DMS114 treated with DMSO at 0.1 percent for 48 hours (cell line): ENCODE results near the gene SLC9A3.
"Not testable (repeated sequence)": the region's sequence is repeated elsewhere in the genome, so short reads cannot be mapped to it uniquely, and the experiment has no call there.

Experiments
- DNase-seq: peaks from one replicate; lab custom pipeline; 2025; ENCODE audit not compliant: unreplicated experiment; lab: John Stamatoyannopoulos, UW

Gene SLC9A3

DNA sequence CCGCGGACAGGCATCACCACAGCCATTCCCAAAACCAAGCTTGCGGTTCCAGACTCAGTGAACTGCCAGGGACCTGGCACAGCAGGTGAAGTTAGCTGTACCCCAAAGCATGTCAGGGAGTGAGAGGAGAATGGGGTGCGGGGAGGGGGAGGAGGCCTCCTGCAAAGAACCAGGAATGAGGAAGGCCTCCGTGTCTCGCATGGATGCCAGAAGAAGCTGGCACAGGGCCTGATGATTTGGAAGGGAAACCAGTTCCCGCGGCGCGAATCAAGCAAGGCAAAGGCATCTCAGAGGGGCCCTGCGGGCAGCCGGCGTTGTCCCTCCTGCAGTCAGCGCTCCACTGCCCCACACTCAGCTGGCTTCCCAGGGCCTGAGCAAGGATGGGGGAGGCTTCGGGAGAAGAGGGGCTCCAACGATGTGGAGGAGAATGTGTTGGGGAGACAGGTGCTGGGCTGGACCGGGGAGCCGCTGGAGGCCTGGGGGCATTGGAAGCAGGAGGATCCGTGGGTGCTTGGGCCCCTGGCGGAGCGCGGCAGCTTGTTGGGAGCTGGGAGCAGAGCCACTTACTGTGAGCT, 14.6 kb downstream of the SLC9A3 start:
- no peak for DNase-seq

DNA sequence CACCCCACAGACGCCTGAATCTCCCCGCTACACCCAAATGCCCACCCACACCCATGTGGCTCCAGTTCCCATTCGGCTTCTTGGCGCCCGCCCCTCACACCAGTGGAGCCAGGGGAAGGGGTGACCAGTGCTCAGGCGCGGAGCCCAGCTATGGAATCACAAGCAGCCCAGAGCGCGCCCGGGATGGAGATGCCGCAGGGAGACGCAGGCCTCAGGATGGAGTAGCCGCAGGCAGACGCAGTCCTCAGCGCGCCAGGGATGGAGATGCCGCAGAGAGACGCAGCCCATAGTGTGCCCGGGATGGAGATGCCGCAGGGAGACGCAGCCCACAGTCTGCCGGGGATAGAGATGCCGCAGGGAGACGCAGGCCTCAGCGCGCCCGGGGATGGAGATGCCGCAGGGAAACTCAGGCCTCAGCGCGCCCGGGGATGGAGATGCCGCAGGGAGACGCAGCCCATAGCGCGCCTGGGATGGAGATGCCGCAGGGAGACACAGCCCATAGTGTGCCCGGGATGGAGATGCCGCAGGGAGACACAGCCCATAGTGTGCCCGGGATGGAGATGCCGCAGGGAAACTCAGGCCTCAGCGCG, 16.2 kb downstream of the SLC9A3 start:
- not testable (repeated sequence) for DNase-seq

DNA sequence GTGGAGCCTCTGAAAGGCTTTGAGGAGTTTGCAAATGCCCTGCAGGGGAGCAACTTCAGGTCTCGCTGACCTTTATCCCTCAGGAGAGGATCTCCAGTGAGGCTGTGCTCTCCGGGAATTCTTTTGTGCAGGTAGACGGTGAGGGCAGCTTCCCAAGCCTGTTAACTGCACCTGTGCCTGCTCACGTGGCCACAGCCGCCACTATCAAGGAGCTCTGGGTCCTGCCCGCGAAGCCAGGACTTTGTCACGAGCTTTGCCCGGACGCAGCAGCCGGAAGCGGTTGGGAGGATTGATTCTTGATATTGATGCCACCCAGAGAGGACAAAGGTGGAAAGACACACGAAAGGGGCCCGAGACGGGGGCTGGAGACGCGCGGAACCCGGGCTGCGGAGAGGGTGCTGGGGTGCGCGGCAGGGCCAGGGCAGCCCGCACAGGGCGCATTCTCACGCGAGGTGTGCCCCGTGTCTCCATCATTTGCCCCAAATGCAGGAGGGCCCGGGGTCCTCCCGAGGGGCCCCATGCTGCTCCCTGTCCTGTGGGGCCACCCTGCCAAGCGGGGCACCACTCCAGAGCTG, 18.2 kb downstream of the SLC9A3 start:
- no peak for DNase-seq

DNA sequence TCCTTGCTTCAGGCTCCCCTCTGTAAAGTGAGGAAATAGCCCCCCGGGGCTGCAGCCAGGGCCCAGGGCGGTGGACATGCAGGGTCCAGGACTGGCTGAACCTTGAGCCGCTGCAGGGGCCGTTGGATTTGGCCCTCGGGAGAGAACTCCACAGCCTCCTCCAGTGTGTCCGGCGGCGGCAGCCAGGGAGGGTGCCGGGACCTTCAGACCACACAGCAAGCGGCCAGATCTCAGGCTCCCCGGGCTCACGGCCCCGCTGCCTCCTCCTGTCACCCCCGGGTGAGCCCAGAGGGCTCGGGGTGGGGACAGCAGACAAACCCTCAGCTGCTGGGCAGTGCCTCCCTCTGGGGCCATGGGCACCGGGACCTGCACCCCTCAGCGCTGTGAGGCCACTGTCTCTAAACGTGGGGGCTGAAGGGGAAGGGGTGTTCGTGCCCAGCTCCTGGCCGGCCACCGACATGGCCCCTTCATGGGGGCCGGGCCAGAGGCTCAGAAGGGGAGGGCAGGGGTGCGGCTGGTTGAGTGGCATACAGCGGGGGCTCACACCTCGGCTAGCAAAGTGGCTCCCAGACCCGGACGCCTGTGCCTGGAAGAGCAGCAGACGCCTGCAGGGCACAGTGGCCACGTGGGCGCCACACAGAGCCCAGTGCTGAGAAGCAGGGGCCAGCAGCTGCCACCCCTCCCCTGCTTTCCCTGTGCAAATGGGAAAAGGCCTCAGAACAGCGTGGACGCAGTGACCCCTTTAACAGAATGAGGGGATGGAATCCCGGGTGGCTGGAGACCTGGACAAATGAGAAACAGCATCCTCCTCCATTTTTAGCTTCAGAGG, 19.7 kb downstream of the SLC9A3 start:
- DNase-seq, result no peak

DNA sequence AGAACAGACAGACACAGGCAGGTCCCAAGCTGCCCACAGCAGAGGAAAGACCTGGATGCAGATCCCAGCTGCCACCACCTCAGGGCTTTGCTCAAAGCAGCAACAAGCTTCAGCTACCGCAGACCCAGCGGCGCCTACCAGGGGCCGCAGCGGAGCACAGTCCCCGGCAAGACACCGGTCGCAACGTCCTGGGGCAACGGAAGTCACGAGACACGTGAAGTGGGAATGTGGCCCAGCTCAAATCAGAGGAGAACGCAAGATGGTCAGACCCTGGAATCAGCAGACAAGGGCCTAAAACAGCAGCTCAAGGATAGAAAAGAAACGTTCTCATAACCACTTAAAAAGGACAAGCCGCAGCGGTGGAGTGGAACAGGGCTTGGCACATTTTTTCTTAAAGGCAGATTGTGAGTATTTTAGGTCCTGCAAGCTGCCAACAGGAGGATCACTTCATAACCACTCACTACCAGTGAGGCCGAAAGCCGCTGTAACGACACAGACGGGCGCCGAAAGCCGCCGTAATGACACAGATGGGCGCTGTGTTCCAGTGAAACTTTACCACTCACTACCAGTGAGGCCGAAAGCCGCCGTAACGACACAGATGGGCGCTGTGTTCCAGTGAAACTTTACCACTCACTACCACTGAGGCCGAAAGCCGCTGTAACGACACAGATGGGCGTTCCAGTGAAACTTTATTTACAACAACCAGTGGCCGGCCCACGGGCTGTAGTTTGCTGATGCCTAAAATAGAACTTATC, 21.7 kb downstream of the SLC9A3 start:
- no peak for DNase-seq

DNA sequence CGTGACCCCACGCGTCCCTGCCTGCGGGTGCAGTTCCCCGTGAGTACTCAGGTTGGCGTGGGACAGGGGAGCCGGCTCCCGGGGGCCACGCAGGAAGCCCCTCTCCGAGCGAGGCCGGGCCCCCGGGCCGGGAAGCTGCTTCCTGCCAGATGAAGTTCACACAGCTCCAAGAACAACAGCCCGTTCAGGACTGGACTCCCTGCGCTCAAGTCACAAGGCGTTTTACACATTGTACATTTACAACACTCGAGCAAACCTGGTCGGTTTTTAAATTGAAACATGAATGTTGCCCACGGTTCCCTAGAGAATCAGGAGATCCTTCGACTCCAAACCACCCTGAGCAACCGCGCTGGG, 22.4 kb downstream of the SLC9A3 start:
- no peak for DNase-seq

DNA sequence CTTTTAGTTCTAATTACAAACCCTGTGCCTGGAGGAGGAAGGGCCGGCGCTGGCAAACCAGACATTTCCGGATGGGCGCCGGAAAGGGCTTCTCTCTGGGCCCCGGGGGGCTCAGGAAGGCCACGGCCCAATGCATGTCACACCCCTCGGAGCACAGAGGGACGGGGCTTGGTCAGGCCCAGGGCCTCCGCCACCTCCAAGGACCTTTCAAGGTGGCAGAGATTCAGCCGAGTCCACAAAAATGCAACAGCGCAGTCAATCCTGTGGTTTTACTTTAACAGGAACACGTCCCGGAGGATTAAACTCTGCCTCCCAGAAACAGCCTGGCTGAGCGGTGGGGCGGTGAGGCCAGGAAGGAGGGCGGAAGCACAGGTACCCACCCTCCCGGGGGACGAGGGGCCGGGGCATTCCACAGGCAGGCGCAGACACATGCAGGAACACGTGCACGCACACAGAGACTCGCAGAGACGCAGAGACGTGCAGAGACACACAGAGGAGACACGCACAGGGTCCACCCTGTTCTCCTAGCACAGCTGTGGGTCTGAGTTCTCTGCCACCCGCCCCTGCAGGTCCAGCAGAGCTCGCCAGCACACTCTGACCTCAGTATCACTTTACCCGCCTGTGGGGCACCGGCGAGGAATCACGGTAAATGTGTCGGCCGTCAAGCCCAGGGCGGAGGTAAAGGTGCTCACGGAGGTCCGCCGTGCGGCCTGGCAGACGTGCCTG, 23.0 kb downstream of the SLC9A3 start:
- DNase-seq, result no peak

DNA sequence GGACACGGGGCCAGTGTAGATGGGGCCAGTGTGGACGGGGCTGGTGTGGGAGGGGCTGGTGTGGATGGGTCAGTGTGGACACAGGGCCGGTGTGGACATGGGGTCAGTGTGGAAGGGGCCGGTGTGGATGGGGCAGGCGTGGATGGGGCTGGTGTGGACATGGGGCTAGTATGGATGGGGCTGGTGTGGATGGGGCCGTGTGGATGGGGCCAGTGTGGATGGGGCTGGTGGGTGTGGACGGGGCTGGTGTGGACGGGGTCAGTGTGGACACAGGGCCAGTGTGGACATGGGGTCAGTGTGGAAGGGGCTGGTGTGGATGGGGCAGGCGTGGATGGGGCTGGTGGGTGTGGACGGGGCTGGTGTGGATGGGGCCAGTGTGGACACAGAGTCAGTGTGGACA, 23.8 kb downstream of the SLC9A3 start:
- no peak for DNase-seq

DNA sequence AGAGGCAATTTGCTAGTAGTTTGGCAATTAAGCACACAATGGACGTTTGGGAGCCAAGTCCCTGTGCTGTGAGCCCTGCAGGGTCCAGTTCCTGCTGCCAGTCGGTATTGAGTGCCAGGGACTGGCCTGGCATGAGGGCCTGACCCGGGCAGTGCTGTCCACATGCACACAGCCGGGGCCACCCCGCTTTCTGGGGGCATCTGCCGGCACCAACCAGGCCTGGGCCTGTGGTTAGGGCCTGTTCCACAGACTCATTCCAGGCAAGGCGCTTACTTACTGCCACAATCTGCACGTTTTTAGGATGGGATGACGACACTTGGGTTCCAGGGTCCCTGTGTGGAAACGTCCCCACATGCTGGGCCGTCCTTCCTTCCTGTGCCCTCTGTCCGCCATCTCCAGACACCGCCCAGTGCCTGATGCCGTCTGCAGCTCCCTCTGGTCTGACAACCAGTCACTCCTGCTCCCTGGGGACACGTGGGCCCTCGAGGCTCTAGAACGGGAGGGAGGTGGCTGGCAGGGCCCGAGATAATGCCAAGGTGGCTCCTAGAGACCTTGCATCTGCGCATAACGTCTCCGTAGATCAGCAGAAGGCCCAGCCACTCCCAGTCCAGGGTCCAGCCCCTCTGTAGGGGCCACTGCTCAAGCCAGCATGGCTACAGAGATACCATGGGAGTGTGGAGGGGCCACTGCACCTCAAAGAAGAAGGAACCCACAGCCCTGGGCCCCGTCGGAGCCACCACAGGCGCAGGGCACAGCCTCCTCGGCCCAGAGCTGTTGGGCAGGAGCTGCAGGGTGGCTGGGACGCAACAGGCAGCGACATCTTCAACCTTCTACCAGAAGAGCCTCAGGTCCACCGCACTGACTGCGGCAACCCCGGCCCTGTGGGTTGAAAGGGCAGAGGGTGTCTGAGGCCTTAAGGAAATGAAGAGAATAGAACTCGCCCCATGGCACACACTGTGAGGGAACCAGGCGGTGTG, 24.7 kb downstream of the SLC9A3 start:
- DNase-seq, result no peak

DNA sequence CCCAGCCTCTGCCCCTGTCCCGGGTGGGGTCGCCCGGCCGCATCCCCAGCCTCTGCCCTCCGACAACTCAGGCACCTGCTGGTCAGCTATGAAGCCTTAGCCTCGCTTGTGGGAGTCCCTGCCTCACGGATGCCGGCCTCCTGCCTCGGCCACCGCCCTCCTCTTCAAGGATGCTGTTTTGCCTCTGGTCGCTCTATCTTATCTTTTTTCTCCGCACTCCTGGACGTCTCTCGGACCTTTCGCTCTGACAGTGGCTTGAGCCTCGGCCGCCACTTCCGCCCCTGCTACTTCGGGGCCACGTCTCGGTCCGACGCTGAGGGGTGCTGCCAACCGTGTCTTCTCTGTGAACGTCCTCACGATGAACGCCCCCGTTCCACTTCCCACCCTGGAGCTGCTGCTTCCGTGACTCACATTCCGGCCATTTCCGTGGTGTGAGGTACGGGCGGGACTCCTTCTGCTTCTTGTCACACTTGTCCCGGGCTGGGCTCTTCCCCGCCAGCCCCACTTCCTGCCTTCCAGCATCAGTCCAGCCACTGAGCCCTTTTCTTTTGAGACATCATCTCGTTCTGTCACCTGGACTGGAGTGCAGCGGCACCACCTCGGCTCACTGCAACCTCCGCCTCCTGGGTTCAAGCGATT, 26.3 kb downstream of the SLC9A3 start:
- no peak for DNase-seq

DNA sequence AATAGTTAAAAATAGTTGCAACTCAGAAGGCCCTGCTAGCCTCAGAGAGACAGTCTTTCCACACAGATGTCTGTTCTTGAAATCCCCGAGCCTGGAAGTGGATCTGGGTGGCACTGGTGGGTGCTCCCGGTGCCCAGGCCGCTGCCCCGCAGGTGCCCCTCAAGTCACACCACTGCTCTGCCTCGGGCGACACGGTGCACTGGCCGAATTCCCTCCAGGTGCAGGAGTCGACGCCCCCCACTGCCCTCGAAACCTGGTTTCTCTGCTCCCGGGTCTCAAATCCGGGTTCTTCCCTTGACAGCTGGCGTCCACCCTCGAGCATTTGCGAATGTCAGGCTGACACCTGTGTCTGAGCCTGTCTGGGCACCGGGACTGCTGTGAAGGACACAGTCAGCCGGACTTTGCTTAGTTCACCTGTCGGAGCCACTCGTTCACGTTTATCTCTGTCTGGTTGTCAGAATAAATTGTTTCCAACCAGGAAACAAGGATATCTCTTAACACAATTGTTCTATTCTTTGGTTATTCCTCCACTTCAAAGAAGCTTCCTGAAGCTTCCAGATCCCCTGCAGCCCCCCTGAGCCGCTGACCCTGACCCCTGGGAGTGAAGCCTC, 27.1 kb downstream of the SLC9A3 start:
- no peak for DNase-seq

DNA sequence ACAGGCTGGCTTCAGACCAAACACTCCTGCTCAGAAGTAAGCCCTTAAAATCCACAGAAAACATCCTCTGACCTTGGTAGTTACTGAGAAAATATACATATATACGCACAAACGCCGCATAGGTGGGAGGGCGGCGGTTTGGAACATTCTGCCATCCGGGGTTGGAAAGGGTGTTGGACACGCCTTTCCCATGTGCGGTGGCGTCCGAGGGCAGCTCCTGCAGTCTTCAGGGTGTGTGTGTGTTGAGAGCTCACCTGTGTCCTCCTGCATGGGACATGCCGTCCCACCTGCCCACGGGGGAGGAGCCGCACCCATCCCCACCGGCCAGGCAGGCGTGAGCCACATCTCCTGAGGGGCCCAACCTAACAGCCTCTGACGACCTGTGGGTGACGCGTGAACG, 28.2 kb downstream of the SLC9A3 start:
- no peak for DNase-seq

DNA sequence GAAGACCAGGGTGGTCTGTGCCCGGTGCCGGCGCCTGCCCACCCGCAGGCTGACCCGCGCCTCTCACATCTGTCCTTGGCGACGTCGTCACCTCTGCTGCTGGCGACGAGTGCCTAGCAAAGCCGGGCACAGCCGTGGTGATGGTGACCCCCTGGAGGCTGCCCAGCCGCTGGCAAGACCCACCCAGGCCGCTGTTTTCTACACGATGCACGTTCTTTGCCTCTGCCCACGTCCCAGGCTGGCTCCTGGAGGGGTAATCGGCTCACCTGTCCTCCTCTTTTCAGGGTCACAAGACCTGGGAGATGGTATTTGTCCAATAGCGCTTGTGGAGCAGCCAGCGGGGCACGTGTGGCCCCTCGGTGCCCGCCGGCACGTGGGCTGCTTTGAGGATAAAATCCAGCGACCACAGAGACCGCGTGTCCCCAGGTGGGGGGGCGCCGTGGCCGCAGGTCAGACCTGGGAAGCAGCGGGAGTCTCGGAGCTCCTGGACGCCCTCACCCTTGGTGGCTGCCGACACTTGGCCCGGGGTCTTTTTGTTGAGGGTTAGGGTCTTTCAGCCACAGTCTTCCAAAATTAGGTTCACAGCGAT, 29.5 kb downstream of the SLC9A3 start:
- DNase-seq, result no peak

DNA sequence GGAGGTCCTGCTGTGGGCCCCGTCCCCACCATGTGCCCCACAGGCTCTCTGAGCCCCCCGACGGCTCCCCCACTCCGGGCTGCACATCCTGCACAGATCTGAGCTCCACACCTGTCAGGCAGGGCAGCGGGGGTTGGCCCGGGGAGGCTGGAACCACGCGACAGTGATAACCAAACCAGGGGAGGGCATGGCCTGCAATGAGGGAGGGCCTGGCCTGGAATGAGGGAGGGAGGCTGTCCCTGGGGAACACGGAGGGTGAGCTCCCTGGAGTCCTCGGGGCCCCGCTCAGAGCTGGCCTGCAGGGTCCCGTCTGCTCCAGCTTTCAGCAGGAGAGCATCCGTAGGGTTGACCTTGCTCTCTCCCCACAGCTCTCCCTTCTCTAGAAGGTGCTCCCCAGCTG, 30.5 kb downstream of the SLC9A3 start:
- DNase-seq, result no peak

DNA sequence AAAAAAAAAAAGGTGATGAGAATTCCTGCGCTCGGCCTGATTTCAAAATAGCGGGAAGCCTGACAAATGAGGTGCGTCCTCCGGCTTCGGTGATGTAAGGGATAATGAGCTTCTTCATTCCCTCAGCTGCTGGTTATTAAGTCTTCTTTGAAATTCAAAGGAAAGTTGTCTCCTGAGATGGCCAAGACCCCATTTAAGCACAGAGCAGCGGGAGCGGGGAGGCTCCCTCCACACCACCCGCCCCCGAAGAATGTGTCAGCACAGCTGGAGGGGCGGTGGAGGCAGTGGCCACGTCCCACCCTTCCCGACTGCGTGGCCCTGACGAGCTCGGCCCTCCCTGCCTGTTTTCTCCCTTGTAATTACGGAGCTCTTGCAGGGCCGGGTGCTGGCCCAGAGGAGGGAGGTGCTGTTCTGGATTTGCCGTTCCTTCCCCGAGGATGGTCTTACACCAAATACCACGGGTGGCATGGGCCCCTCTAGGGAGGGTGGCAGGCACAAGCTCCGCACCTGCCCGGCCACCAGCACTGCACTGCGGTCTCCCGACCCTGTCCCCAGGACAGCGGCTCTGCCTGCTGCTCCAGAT, 31.0 kb downstream of the SLC9A3 start:
- DNase-seq, result no peak

DNA sequence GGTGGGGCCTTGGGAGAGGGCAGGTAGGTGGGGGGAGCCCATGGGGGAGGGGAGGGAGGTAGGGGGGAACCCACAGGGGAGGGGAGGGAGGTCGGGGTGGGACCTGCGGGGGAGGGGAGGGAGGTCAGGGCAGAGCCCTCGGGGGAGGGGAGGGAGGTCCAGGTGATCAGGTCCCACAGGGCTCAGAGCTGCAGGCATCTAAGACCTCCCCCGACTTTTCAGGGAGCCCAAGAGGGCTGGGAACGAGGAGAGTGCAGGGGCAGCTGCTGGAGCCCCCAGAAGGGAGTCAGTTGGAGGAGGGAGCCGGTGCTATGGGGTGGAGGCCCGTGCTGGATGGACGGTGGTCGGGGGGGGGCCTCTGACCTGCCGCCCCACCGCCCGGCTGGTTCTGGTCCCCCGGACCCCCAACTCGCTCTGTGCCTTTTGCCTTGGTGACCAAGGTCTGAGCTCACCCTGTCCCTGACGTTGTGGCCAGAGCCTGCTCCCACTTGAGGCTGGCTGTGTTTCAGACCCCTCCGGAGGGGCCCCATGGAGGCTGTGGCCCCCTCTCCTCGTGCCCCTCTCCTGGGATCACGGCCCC, 31.8 kb downstream of the SLC9A3 start:
- DNase-seq, result no peak

DNA sequence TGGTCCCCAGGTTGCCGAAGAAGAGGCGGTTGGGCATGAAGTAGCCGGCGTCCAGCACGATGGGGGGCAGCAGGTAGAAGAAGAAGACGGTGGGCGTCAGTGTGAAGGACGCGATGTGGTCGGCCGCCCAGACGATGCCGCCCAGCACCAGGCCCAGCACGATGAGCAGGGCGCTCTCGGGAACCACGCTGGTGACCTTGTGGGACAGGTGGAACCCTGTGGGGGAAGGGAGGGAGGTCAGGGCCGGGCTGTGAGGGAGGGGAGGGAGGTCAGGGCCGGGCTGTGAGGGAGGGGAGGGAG, 32.4 kb downstream of the SLC9A3 start:
- no peak for DNase-seq
